NT2/D1 (cell line): ENCODE results near the gene TLE6.

ENCODE experiments used
- DNase-seq: peaks from one replicate; pipeline ENCODE4 v3.0.0-alpha.2; 2011; ENCODE audit warnings: low read depth, low spot score
- H3K27me3 ChIP-seq: 2 replicates; pipeline ENCODE4 v1.6.0; 2011; ENCODE audit warnings: mild to moderate bottlenecking; ENCODE audit not compliant: insufficient read length, insufficient read depth
- H3K36me3 ChIP-seq: 2 replicates; pipeline ENCODE4 v1.6.1; 2011; ENCODE audit warnings: mild to moderate bottlenecking, low read length, mixed read lengths; ENCODE audit not compliant: insufficient read depth, insufficient read length
- H3K4me1 ChIP-seq: 2 replicates; pipeline ENCODE4 v1.5.1; 2011; ENCODE audit not compliant: insufficient read depth, insufficient read length
- H3K4me3 ChIP-seq: 2 replicates; pipeline ENCODE4 v1.5.1; 2011; ENCODE audit warnings: low read depth; ENCODE audit not compliant: insufficient read length
- H3K9ac ChIP-seq: 2 replicates; pipeline ENCODE4 v1.6.0; 2011; ENCODE audit warnings: low read depth; ENCODE audit not compliant: insufficient read length
- H3K9me3 ChIP-seq: 2 replicates; pipeline ENCODE4 v1.5.1; 2011; ENCODE audit warnings: mild to moderate bottlenecking, low read length; ENCODE audit not compliant: insufficient read depth
- SUZ12 ChIP-seq: IDR thresholded peaks from 2 replicates; pipeline ENCODE4 v1.6.1; 2011; ENCODE audit not compliant: insufficient read length, insufficient read depth; ENCODE audit errors: extremely low read depth
- YY1 ChIP-seq: IDR thresholded peaks from 2 replicates; pipeline ENCODE4 v1.6.1; 2011; ENCODE audit not compliant: insufficient read length, insufficient read depth
- ZNF274 ChIP-seq: IDR thresholded peaks from 2 replicates; pipeline ENCODE4 v1.6.1; 2011; ENCODE audit warnings: mild to moderate bottlenecking, low read depth, low read length

TLE6 gene

GRCh38 chr19:3038214-3038613 lies 60.9 kb downstream of the TLE6 start:
- Histone ChIP-seq H3K36me3 (no peaks in the 10 kb centered on the region), H3K9me3 (no peaks in the 10 kb centered on the region), H3K4me3 (no peak overlapping the region), H3K9ac (no peak overlapping the region), H3K27me3 (peaks cover 76% of the 10 kb centered on the region), H3K4me1 (peaks cover 11% of the 10 kb centered on the region)
- TF ChIP-seq SUZ12 (no peak), ZNF274 (no peak), YY1 (no peak)
- no peak for DNase-seq

DNA sequence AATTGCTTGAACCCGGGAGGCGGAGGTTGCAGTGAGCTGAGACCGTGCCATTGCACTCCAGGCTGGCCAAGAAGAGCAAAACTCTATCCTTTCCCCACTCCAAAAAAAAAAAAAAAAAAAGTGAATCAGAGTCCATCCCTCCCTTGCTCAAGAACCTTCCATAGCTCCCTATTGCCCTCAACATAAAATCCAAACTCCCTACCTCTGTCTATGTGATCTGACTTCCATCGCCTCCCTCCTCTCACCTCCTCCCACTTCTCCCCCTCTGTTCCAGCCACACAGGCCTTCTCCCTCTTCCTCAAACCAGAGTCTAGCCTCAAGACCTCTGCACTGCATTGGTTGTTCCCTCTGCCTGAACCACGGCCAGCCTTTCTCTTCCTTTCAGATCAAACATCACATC lies 61.8 kb downstream of the TLE6 start:
- Histone ChIP-seq H3K9ac (no peak overlapping the region), H3K27me3 (peaks cover 73% of the 10 kb centered on the region), H3K4me1 (peaks cover 11% of the 10 kb centered on the region), H3K4me3 (no peak overlapping the region), H3K9me3 (no peaks in the 10 kb centered on the region), H3K36me3 (no peaks in the 10 kb centered on the region)
- TF ChIP-seq YY1 (no peak), ZNF274 (no peak), SUZ12 (no peak)
- DNase-seq: no peak

GRCh38 chr19:3039641-3040077 lies 62.3 kb downstream of the TLE6 start:
- H3K4me1 ChIP-seq: peaks cover 8% of the 10 kb centered on the region
- H3K27me3 ChIP-seq: peaks cover 73% of the 10 kb centered on the region

DNA sequence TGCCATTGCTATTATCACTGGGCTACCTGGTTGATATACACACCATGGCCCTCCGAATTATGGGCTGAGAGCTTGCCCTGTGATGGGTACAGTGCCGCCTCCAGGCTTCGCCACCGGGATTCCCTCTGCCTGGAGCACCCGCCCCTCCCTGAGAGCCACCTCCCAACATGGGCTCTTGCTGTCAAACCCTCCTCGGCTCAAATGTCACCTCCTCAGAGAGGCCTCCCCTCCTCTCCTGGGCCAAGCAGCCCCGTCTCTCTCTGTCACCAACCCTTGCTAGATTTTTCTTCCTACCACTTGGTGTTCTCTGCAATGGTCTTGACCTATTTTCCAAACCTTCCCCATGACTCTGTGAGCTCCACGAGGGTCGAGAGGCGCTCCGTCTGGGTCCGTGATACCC lies 64.0 kb downstream of the TLE6 start:
- Histone ChIP-seq H3K4me1 (peaks cover 5% of the 10 kb centered on the region), H3K27me3 (peaks cover 82% of the 10 kb centered on the region), H3K9me3 (no peaks in the 10 kb centered on the region), H3K36me3 (no peaks in the 10 kb centered on the region), H3K4me3 (no peak overlapping the region), H3K9ac (no peak overlapping the region)
- TF ChIP-seq ZNF274 (no peak), SUZ12 (no peak), YY1 (no peak)
- DNase-seq: no peak

More at GRCh38 chr19:3039641-3040077, 62.3 kb downstream of the TLE6 start:
- Histone ChIP-seq H3K9ac (no peak overlapping the region), H3K36me3 (no peaks in the 10 kb centered on the region), H3K4me3 (no peak overlapping the region), H3K9me3 (no peaks in the 10 kb centered on the region)
- no peak for TF ChIP-seq SUZ12
- TF ChIP-seq YY1: no peak
- DNase-seq: no peak

GRCh38 chr19:3041761-3042620 lies 64.6 kb downstream of the TLE6 start:
- H3K9ac ChIP-seq: peak overlapping the region; percentile 61
- DNase-seq: no peak
- H3K27me3 ChIP-seq: peaks cover 86% of the 10 kb centered on the region
- peaks cover 5% of the 10 kb centered on the region for H3K4me1 ChIP-seq
- no peaks in the 10 kb centered on the region for H3K36me3 ChIP-seq
- TF ChIP-seq SUZ12: peak; percentile 56
- no peak for TF ChIP-seq YY1
- no peak overlapping the region for H3K4me3 ChIP-seq
- H3K9me3 ChIP-seq: no peaks in the 10 kb centered on the region

- peaks cover 2% of the 10 kb centered on the region for H3K4me1 ChIP-seq
- peaks cover 78% of the 10 kb centered on the region for H3K27me3 ChIP-seq
- no peak overlapping the region for H3K4me3 ChIP-seq
- no peak for TF ChIP-seq ZNF274
- TF ChIP-seq YY1: no peak
- no peak for TF ChIP-seq SUZ12
- no peaks in the 10 kb centered on the region for H3K36me3 ChIP-seq
- no peaks in the 10 kb centered on the region for H3K9me3 ChIP-seq
- peak overlapping the region; percentile 50 for H3K9ac ChIP-seq
- DNase-seq: no peak
These were observed 65.4 kb downstream of the TLE6 start for GRCh38 chr19:3042621-3043267.
